Tibial artery (tissue), 4 donors: Measurements from ENCODE around the gene ZMIZ1.
A peak's percentile ranks its signal among the peaks of the same experiment; 100 is the strongest.

Experiments used
- DNase-seq, 2 donors: peaks; one replicate each; pipeline ENCODE4 v3.0.0-alpha.2; 2019
- H3K27ac ChIP-seq, 2 donors: fragments of 200-600 bp; sonication (generic) in 1 of 2; 1 replicate in 1 of 2; 2 replicates in 1 of 2; pipeline ENCODE4 v1.5.1; 2018 to 2019; ENCODE audit warnings: mild to moderate bottlenecking in 1 of 2
- H3K27me3 ChIP-seq, 2 donors: fragments of 200-600 bp; sonication (generic) in 1 of 2; one replicate each; pipeline versions ENCODE4 v1.5.1 to v1.6.0; 2016 to 2019
- H3K36me3 ChIP-seq, 3 donors: fragments of 200-600 bp; sonication (generic) in 2 of 3; one replicate each; pipeline ENCODE4 v1.5.1; 2016 to 2019; ENCODE audit warnings: mild to moderate bottlenecking in 2 of 3
- H3K4me1 ChIP-seq, 4 donors: fragments of 200-600 bp; sonication (generic) in 2 of 4; 1 replicate in 3 of 4; 2 replicates in 1 of 4; pipeline ENCODE4 v1.5.1; 2016 to 2019
- H3K4me3 ChIP-seq, 2 donors: fragments of 200-600 bp; sonication (generic) in 1 of 2; 1 replicate in 1 of 2; 2 replicates in 1 of 2; pipeline ENCODE4 v1.5.1; 2018 to 2019; ENCODE audit warnings: mild to moderate bottlenecking in 2 of 2
- H3K9me3 ChIP-seq, 3 donors: fragments of 200-600 bp; sonication (generic) in 1 of 3; one replicate each; pipeline ENCODE4 v1.5.1; 2016 to 2019
- CTCF ChIP-seq, 2 experiments: fragments of 200-600 bp in 1 of 2; fragments of 450-650 bp in 1 of 2; IDR thresholded peaks; one replicate each; pipeline ENCODE4 v1.5.1; 2017 to 2019; ENCODE audit warnings: antibody characterized with exemption in 2 of 2, mild to moderate bottlenecking in 1 of 2, moderate library complexity in 1 of 2
- intact Hi-C: fragments of 100-400 bp; cut with DNase I; formaldehyde crosslinking; loops from one replicate; pipeline ENCODE4 v1.15.0; 2023; ENCODE audit warnings: low total_unique reads

Gene ZMIZ1

GRCh38 chr10:79236433-79236765 lies 167.6 kb downstream of the ZMIZ1 start:
- DNase-seq = no peak
- no peak overlapping the region for H3K27ac ChIP-seq

GRCh38 chr10:79237454-79238157 lies 168.8 kb downstream of the ZMIZ1 start:
- no peak for DNase-seq
- Histone ChIP-seq H3K9me3 (no peaks in the 10 kb centered on the region), H3K4me3 (no peak overlapping the region), H3K27ac (no peak overlapping the region), H3K4me1 (peaks cover 0 to 61% (median 11%) of the 10 kb centered on the region in 4 donors), H3K27me3 (no peaks in the 10 kb centered on the region), H3K36me3 (peaks cover 0 to 8% (median 5%) of the 10 kb centered on the region in 3 donors)
- no peak for TF ChIP-seq CTCF (IDR thresholded peaks at IDR 0.05)
- intact Hi-C loops = no loop called here

More at GRCh38 chr10:79236433-79236765, 167.6 kb downstream of the ZMIZ1 start:
- H3K4me1 ChIP-seq = peaks cover 0 to 49% (median 5%) of the 10 kb centered on the region in 4 donors
- no peaks in the 10 kb centered on the region for H3K27me3 ChIP-seq
- peaks cover 0 to 10% (median 5%) of the 10 kb centered on the region in 3 donors for H3K36me3 ChIP-seq
- no peak for TF ChIP-seq CTCF (IDR thresholded peaks at IDR 0.05)
- H3K9me3 ChIP-seq = no peaks in the 10 kb centered on the region
- H3K4me3 ChIP-seq = no peak overlapping the region
- intact Hi-C loops = no loop called here

GRCh38 chr10:79238158-79238520 lies 169.4 kb downstream of the ZMIZ1 start:
- Histone ChIP-seq H3K4me3 (no peak overlapping the region), H3K27me3 (no peaks in the 10 kb centered on the region), H3K4me1 (peaks cover 0 to 67% (median 11%) of the 10 kb centered on the region in 4 donors), H3K27ac (no peak overlapping the region), H3K9me3 (no peaks in the 10 kb centered on the region), H3K36me3 (peaks cover 0 to 5% (median 3%) of the 10 kb centered on the region in 3 donors)
- intact Hi-C loops = no loop called here
- no peak for TF ChIP-seq CTCF (IDR thresholded peaks at IDR 0.05)
- no peak for DNase-seq

GRCh38 chr10:79238606-79239005 lies 169.8 kb downstream of the ZMIZ1 start:
- Histone ChIP-seq H3K27me3 (no peaks in the 10 kb centered on the region), H3K4me1 (peaks cover 0 to 69% (median 12%) of the 10 kb centered on the region in 4 donors), H3K9me3 (no peaks in the 10 kb centered on the region), H3K4me3 (no peak overlapping the region), H3K36me3 (peaks cover 0 to 5% (median 0%) of the 10 kb centered on the region in 3 donors), H3K27ac (no peak overlapping the region)
- intact Hi-C loops = no loop called here
- no peak for TF ChIP-seq CTCF (IDR thresholded peaks at IDR 0.05)
- no peak for DNase-seq

- Histone ChIP-seq H3K4me3 (no peak overlapping the region), H3K4me1 (peaks cover 4 to 76% (median 19%) of the 10 kb centered on the region in 4 donors), H3K27ac (no peak overlapping the region), H3K9me3 (no peaks in the 10 kb centered on the region), H3K27me3 (no peaks in the 10 kb centered on the region), H3K36me3 (peaks cover 0 to 5% (median 0%) of the 10 kb centered on the region in 3 donors)
- intact Hi-C loops = no loop called here
- peak; percentile 74 to 82 for DNase-seq
- no peak for TF ChIP-seq CTCF (IDR thresholded peaks at IDR 0.05)
Observed at GRCh38 chr10:79239275-79239779, 170.6 kb downstream of the ZMIZ1 start.
